HepG2 (cell line): Measurements from ENCODE around the gene DPP7. TPM values are rescaled to one million over a fixed set of nuclear protein-coding genes. Genes with fewer than 3 reads are reported as not detected.

ENCODE experiments used
- FOXK2 ChIP-seq: fragments of 450-650 bp; IDR thresholded peaks from 2 replicates; pipeline ENCODE4 v1.6.1; 2016
- GATA4 ChIP-seq: sonication (generic); IDR thresholded peaks from 2 replicates; pipeline ENCODE4 v1.6.1; 2016; ENCODE audit warnings: antibody characterized with exemption, low read depth, borderline replicate concordance
- HMG20A ChIP-seq: IDR thresholded peaks from 2 replicates; pipeline ENCODE4 v1.6.1; 2016; ENCODE audit warnings: borderline replicate concordance
- KDM2A ChIP-seq: sonication (generic); formaldehyde crosslinking; IDR thresholded peaks from 2 replicates; pipeline ENCODE4 v1.4.0; 2020; ENCODE audit warnings: low read depth, missing genetic modification reagents, borderline replicate concordance
- MBD4 ChIP-seq: IDR thresholded peaks from 2 replicates; pipeline ENCODE4 v1.6.1; 2012; ENCODE audit warnings: low read length, inconsistent platforms, borderline replicate concordance
- NFYB ChIP-seq: sonication (generic); formaldehyde crosslinking; IDR thresholded peaks from 2 replicates; pipeline ENCODE4 v1.4.0; 2020; ENCODE audit warnings: missing genetic modification reagents
- RFX3 ChIP-seq: IDR thresholded peaks from 2 replicates; pipeline ENCODE4 v1.6.1; 2016; ENCODE audit warnings: missing biosample characterization, missing genetic modification reagents
- SATB2 ChIP-seq: sonication (generic); formaldehyde crosslinking; IDR thresholded peaks from 2 replicates; pipeline ENCODE4 v1.5.0; 2020; ENCODE audit warnings: missing genetic modification reagents
- TFAP4 ChIP-seq: sonication (generic); IDR thresholded peaks from 2 replicates; pipeline ENCODE4 v1.6.1; 2016; ENCODE audit warnings: low read depth, borderline replicate concordance
- TP53 ChIP-seq: sonication (generic); formaldehyde crosslinking; conservative IDR thresholded peaks from 2 replicates; pipeline ENCODE4 v1.4.0; 2020; ENCODE audit warnings: missing genetic modification reagents
- ZNF180 ChIP-seq: sonication (generic); formaldehyde crosslinking; IDR thresholded peaks from 2 replicates; pipeline ENCODE4 v1.4.0; 2020; ENCODE audit warnings: low read depth, missing genetic modification reagents, borderline replicate concordance
- ZNF282 ChIP-seq: fragments of 450-650 bp; IDR thresholded peaks from 2 replicates; pipeline ENCODE4 v1.6.1; 2018; ENCODE audit not compliant: partially characterized antibody
- ZNF383 ChIP-seq: sonication (generic); formaldehyde crosslinking; IDR thresholded peaks from 2 replicates; pipeline ENCODE4 v1.4.0; 2020; ENCODE audit warnings: missing genetic modification reagents, mild to moderate bottlenecking, borderline replicate concordance
- ZNF451 ChIP-seq: sonication (generic); formaldehyde crosslinking; IDR thresholded peaks from 2 replicates; pipeline ENCODE4 v1.5.0; 2020; ENCODE audit warnings: mild to moderate bottlenecking, missing genetic modification reagents
- ZNF512 ChIP-seq: sonication (generic); formaldehyde crosslinking; IDR thresholded peaks from 2 replicates; pipeline ENCODE4 v1.4.0; 2020; ENCODE audit warnings: mild to moderate bottlenecking, missing genetic modification reagents
- ZNF672 ChIP-seq: sonication (generic); formaldehyde crosslinking; IDR thresholded peaks from 2 replicates; pipeline ENCODE4 v1.8.1; 2022; ENCODE audit warnings: missing genetic modification reagents
- ZNF747 ChIP-seq: sonication (generic); formaldehyde crosslinking; IDR thresholded peaks from 2 replicates; pipeline ENCODE4 v1.8.1; 2023; ENCODE audit warnings: missing genetic modification reagents, mild to moderate bottlenecking, borderline replicate concordance
- ZSCAN21 ChIP-seq: sonication (generic); formaldehyde crosslinking; IDR thresholded peaks from 2 replicates; pipeline ENCODE4 v1.8.0; 2022; ENCODE audit warnings: mild to moderate bottlenecking, missing genetic modification reagents, moderate library complexity, borderline replicate concordance
- polyA plus RNA-seq, 8 experiments: library from polyadenylated mRNA; depleted of rRNA in 3 of 8; stranded (reverse) in 7 of 8; unstranded in 1 of 8; fragments of >200 nt; fragmentation: Illumina TruSeq in 4 of 8; extraction: Trizol in 4 of 8; gene quantifications; 2 replicates each; pipeline versions ENCODE4 v1.2.1 to v1.2.3, GENCODE V29; 2011 to 2016; ENCODE audit warnings: low read depth in 4 of 8, missing spikeins in 1 of 8, mixed read lengths in 1 of 8; ENCODE audit not compliant: insufficient read depth in 1 of 8
- total RNA-seq, 5 experiments: library from RNA; depleted of rRNA; stranded (reverse); fragments of >200 nt; fragmentation: Illumina TruSeq; extraction: Trizol; gene quantifications; 2 replicates each; pipeline ENCODE4 v1.2.3, GENCODE V29; 2016; ENCODE audit warnings: low read depth in 1 of 5
- TF ChIP-seq, protein P1 (sequence below): sonication (generic); formaldehyde crosslinking; IDR thresholded peaks from 2 replicates; pipeline ENCODE4 v1.5.1; 2020; ENCODE audit warnings: missing genetic modification reagents, mild to moderate bottlenecking, borderline replicate concordance
- TF ChIP-seq, protein P2 (sequence below): IDR thresholded peaks from 2 replicates; pipeline ENCODE4 v1.6.1; 2016; ENCODE audit warnings: mild to moderate bottlenecking
- TF ChIP-seq, protein P3 (sequence below): sonication (generic); formaldehyde crosslinking; IDR thresholded peaks from 2 replicates; pipeline ENCODE4 v1.4.0; 2020; ENCODE audit warnings: missing genetic modification reagents
- TF ChIP-seq, protein P4 (sequence below): sonication (generic); formaldehyde crosslinking; IDR thresholded peaks from 2 replicates; pipeline ENCODE4 v1.4.0; 2020; ENCODE audit warnings: missing genetic modification reagents

DPP7 gene
- total and polyA plus RNA-seq, 2 of the 13 experiments (the other 11 are each of a cell fraction or from before 2014, with no cell fraction given): 1.2 to 4.5 TPM

DNA sequence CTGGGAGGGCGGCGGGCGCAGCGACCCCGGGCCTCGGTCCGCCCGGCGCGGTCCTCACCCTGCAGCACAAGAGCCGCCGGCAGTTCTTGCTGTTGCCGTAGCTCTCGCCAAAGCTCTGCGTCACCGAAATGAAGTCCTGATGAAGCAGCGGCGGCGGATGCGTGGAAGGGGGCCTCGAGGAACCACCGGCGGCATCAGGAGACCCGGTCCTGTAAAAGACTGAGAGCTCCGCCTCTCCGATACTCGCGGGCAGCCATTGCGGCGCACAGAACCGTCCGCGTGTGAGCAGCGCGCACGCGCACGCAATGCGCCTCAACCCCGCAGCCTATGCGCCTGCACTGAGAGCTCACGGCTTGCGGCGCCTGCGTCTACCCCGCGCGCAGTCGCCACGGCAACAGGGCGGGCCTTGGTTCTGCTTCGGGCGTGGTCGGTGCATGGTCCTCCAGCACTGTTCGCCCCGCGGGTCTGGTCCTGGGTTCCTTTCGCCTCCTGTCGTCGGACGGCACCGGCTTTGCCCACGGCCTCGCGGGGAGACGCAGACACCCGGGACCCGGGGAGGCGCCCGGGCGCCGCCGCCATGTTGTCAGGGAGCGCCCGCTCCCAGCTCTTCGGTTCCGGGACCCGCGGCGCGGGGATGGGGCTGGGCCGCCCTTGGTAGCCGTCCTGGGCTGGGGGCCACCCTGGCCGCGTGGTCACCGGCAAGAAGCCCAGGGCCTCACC, 15.1 kb upstream of the DPP7 start (continued):
- no peak for TF ChIP-seq ZNF672 (CRISPR knock-in tag)
- no peak for TF ChIP-seq SATB2 (CRISPR knock-in tag)
- TF ChIP-seq MBD4: no peak
- TF ChIP-seq RFX3 (CRISPR knock-in tag): peak; percentile 97
- TF ChIP-seq, protein P1, sequence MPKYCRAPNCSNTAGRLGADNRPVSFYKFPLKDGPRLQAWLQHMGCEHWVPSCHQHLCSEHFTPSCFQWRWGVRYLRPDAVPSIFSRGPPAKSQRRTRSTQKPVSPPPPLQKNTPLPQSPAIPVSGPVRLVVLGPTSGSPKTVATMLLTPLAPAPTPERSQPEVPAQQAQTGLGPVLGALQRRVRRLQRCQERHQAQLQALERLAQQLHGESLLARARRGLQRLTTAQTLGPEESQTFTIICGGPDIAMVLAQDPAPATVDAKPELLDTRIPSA: 0 out of 2 replicates have a peak, but pooled peaks have one; percentile 59
- peak; percentile 65 for TF ChIP-seq NFYB (CRISPR knock-in tag)
- peak; percentile 67 for TF ChIP-seq ZSCAN21 (CRISPR knock-in tag)
- peak; percentile 80 for TF ChIP-seq KDM2A (CRISPR knock-in tag)
- TF ChIP-seq FOXK2: no peak
- TF ChIP-seq ZNF451 (CRISPR knock-in tag): no peak
- no peak for TF ChIP-seq ZNF282
- no peak for TF ChIP-seq ZNF512 (CRISPR knock-in tag)
- no peak for TF ChIP-seq TP53 (CRISPR knock-in tag)
- TF ChIP-seq ZNF383 (CRISPR knock-in tag): no peak
- 0 out of 2 replicates have a peak, but pooled peaks have one; percentile 46 for TF ChIP-seq GATA4
- TF ChIP-seq TFAP4: no peak; the same call in 1 of the 2 replicates
- TF ChIP-seq ZNF180: no peak
- TF ChIP-seq ZNF747 (CRISPR knock-in tag): peak; percentile 72; the same call in 1 of the 2 replicates
- TF ChIP-seq, protein P2, sequence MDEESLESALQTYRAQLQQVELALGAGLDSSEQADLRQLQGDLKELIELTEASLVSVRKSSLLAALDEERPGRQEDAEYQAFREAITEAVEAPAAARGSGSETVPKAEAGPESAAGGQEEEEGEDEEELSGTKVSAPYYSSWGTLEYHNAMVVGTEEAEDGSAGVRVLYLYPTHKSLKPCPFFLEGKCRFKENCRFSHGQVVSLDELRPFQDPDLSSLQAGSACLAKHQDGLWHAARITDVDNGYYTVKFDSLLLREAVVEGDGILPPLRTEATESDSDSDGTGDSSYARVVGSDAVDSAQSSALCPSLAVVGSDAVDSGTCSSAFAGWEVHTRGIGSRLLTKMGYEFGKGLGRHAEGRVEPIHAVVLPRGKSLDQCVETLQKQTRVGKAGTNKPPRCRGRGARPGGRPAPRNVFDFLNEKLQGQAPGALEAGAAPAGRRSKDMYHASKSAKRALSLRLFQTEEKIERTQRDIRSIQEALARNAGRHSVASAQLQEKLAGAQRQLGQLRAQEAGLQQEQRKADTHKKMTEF (CRISPR knock-in tag): peak; percentile 67; the same call in 1 of the 2 replicates
- TF ChIP-seq, protein P3, sequence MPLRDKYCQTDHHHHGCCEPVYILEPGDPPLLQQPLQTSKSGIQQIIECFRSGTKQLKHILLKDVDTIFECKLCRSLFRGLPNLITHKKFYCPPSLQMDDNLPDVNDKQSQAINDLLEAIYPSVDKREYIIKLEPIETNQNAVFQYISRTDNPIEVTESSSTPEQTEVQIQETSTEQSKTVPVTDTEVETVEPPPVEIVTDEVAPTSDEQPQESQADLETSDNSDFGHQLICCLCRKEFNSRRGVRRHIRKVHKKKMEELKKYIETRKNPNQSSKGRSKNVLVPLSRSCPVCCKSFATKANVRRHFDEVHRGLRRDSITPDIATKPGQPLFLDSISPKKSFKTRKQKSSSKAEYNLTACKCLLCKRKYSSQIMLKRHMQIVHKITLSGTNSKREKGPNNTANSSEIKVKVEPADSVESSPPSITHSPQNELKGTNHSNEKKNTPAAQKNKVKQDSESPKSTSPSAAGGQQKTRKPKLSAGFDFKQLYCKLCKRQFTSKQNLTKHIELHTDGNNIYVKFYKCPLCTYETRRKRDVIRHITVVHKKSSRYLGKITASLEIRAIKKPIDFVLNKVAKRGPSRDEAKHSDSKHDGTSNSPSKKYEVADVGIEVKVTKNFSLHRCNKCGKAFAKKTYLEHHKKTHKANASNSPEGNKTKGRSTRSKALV (CRISPR knock-in tag): no peak
- no peak for TF ChIP-seq HMG20A (CRISPR knock-in tag)
- TF ChIP-seq, protein P4, sequence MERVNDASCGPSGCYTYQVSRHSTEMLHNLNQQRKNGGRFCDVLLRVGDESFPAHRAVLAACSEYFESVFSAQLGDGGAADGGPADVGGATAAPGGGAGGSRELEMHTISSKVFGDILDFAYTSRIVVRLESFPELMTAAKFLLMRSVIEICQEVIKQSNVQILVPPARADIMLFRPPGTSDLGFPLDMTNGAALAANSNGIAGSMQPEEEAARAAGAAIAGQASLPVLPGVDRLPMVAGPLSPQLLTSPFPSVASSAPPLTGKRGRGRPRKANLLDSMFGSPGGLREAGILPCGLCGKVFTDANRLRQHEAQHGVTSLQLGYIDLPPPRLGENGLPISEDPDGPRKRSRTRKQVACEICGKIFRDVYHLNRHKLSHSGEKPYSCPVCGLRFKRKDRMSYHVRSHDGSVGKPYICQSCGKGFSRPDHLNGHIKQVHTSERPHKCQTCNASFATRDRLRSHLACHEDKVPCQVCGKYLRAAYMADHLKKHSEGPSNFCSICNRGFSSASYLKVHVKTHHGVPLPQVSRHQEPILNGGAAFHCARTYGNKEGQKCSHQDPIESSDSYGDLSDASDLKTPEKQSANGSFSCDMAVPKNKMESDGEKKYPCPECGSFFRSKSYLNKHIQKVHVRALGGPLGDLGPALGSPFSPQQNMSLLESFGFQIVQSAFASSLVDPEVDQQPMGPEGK (CRISPR knock-in tag): no peak
